Breast epithelium (tissue), 3 donors: ENCODE measurements around the gene DRD2.

Experiments used
- POLR2AphosphoS5 ChIP-seq, 3 donors: sonication (generic); formaldehyde crosslinking; IDR thresholded peaks; one replicate each; pipeline ENCODE4 v1.6.1; 2017; ENCODE audit warnings: antibody characterized with exemption in 3 of 3
- TF ChIP-seq, protein P1 (sequence below), 3 donors: fragments of 450-650 bp; IDR thresholded peaks; one replicate each; pipeline ENCODE4 v1.5.1; 2016 to 2017; ENCODE audit warnings: antibody characterized with exemption in 3 of 3, mild to moderate bottlenecking in 3 of 3, moderate library complexity in 3 of 3

DNA sequence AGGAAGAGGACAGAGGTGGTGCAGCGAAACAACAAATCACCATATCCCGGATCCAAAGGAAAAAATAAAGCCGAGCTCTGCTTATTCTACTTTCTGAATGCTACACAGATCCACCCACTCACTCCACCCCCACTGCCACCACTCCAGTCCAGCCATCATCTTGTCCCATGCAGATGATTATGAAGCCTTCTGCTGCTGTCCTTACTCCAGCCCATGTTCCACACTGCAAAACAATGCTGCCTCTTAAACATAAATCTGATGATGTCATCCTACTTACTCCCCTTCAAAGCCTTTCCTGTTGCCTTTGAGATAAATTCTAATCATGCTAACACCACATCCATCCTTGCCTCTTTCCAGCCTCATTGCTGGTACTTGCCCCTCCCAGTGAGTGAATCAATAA, 6.5 kb upstream of the DRD2 start:
- TF ChIP-seq, protein P1, sequence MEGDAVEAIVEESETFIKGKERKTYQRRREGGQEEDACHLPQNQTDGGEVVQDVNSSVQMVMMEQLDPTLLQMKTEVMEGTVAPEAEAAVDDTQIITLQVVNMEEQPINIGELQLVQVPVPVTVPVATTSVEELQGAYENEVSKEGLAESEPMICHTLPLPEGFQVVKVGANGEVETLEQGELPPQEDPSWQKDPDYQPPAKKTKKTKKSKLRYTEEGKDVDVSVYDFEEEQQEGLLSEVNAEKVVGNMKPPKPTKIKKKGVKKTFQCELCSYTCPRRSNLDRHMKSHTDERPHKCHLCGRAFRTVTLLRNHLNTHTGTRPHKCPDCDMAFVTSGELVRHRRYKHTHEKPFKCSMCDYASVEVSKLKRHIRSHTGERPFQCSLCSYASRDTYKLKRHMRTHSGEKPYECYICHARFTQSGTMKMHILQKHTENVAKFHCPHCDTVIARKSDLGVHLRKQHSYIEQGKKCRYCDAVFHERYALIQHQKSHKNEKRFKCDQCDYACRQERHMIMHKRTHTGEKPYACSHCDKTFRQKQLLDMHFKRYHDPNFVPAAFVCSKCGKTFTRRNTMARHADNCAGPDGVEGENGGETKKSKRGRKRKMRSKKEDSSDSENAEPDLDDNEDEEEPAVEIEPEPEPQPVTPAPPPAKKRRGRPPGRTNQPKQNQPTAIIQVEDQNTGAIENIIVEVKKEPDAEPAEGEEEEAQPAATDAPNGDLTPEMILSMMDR (IDR thresholded peaks at IDR 0.05), result no peak
- TF ChIP-seq POLR2AphosphoS5 (IDR thresholded peaks at IDR 0.05), result no peak
